ENCODE measurements around the gene EIF4G3. TPM values are rescaled to one million over a fixed set of nuclear protein-coding genes. Genes with fewer than 3 reads are reported as not detected.

Gene EIF4G3
- total and polyA plus RNA-seq, 2 of the 8 experiments (the other 6 are each of a cell fraction or from before 2014, with no cell fraction given) = 47.5 to 66.6 TPM

DNA sequence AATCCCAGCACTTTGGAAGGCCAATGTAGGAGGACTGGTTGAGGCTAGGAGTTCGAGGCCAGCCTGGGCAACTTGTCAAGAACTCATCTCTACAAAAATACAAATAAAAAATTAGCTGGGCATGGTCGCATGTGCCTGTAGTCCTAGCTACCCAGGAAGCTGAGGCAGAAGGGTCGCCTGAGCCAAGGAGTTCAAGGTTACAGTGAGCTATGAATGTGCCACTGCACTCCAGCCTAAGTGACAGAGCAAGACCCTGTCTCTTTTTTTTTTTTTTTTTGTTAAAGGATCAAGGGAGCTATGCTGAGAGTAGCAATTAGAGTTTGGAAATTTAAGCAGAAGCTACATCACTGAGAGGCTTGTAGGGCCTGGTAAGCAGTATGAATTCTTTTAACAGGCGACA, 70.9 kb downstream of the EIF4G3 start:
- 87% methylated on average over 4 of the region's 4 CpGs; no CpG with 5 or more reads in 1 of the 2 experiments for WGBS, 2 experiments (ENCODE audit: extremely low coverage in 1 of 2, insufficient coverage in 1 of 2, insufficient read length in 1 of 2, insufficient replicate concordance in 2 of 2, low coverage in 1 of 2, low lambda C conversion rate in 2 of 2, missing lambda C conversion rate in 1 of 2)
- no peak overlapping the region for H2BK120ac ChIP-seq (replicated peaks; ENCODE audit: low read depth, low read length)
- H3K4me1 ChIP-seq (replicated peaks in 1 of 4; ENCODE audit: control insufficient read depth in 3 of 4, insufficient read depth in 4 of 4, low read length in 3 of 4) = peaks cover 0 to 5% (median 4%) of the 10 kb centered on the region in 4 experiments; a peak in 2 of 7 replicates
- H3K14ac ChIP-seq (ENCODE audit: insufficient read length) = no peak overlapping the region
- FAIRE-seq = no peak
- H3K23ac ChIP-seq (ENCODE audit: insufficient read length) = no peak overlapping the region
- H2AFZ ChIP-seq (ENCODE audit: low read length) = no peak overlapping the region
- no peaks in the 10 kb centered on the region for H3K9me3 ChIP-seq (ENCODE audit: insufficient read depth in 2 of 2, low read depth in 1 of 2, low read length in 1 of 2)
- H3K4me2 ChIP-seq (ENCODE audit: insufficient read depth in 1 of 2, low read depth in 2 of 2, low read length in 2 of 2) = no peak overlapping the region
- CTCF ChIA-PET (ENCODE audit: partially characterized antibody) = interaction anchor here (0.6 kb wide), 1 partner anchor 1742 kb away, joined by 3 read pairs; no protein-coding TSS in a partner anchor
- H3K79me2 ChIP-seq (ENCODE audit: control insufficient read depth in 1 of 2, insufficient read depth in 2 of 2, low read length in 2 of 2) = peaks cover 0 to 16% of the 10 kb centered on the region in 2 experiments; a peak in 2 of 4 replicates
- H3K9ac ChIP-seq (replicated peaks in 1 of 4; ENCODE audit: extremely low read depth in 1 of 4, low read depth in 3 of 4, low read length in 3 of 4) = no peak overlapping the region
- no peak overlapping the region for H3K56ac ChIP-seq (replicated peaks; ENCODE audit: insufficient read length, low read depth, low read length)
- no peak overlapping the region for H3K18ac ChIP-seq (ENCODE audit: extremely low read depth, low read length)
- H3K27me3 ChIP-seq (replicated peaks in 1 of 4; ENCODE audit: control insufficient read depth in 3 of 4, extremely low read depth in 1 of 4, insufficient read depth in 3 of 4, low read length in 3 of 4) = no peaks in the 10 kb centered on the region
- H3K4me3 ChIP-seq (ENCODE audit: extremely low read depth in 1 of 4, insufficient read depth in 2 of 4, low read depth in 3 of 4, low read length in 4 of 4) = no peak overlapping the region
- H3K79me1 ChIP-seq (ENCODE audit: low read depth, low read length) = no peaks in the 10 kb centered on the region; the same call in 1 of the 2 replicates
- H3K36me3 ChIP-seq (ENCODE audit: control insufficient read depth in 2 of 4, insufficient read depth in 4 of 4, low read length in 3 of 4) = no peaks in the 10 kb centered on the region; a peak in 1 of 8 replicates
- H2BK5ac ChIP-seq (ENCODE audit: low read depth, low read length) = no peak overlapping the region
- H4K5ac ChIP-seq (ENCODE audit: insufficient read length, low read depth, low read length) = no peak overlapping the region
- H4K8ac ChIP-seq (ENCODE audit: extremely low read depth, insufficient read depth, low read length) = no peak overlapping the region
- no peak overlapping the region for H3K27ac ChIP-seq (ENCODE audit: low read depth, low read length)
- H2BK15ac ChIP-seq (ENCODE audit: low read length) = no peak overlapping the region
- 0 out of 2 replicates have a peak, but pooled peaks cover 2% of the 10 kb centered on the region for H3K23me2 ChIP-seq (ENCODE audit: low read depth, low read length)
- DNase-seq (ENCODE audit: low read depth in 1 of 2, low spot score in 2 of 2) = no peak
- POLR2A ChIA-PET (ENCODE audit: partially characterized antibody) = no interaction called here
- peaks cover 0 to 1% of the 10 kb centered on the region in 2 experiments for H4K20me1 ChIP-seq (replicated peaks in 1 of 2; ENCODE audit: control insufficient read depth in 1 of 2, insufficient read depth in 2 of 2, low read length in 2 of 2)
- no peak overlapping the region for H4K91ac ChIP-seq (replicated peaks; ENCODE audit: insufficient read length, low read length)
- H3K4ac ChIP-seq (replicated peaks; ENCODE audit: insufficient read length, low read depth, low read length) = no peak overlapping the region
- no peak overlapping the region for H2BK12ac ChIP-seq (ENCODE audit: low read depth, low read length)
- no peak overlapping the region; the same call in 1 of the 2 replicates for H2AK5ac ChIP-seq (ENCODE audit: low read depth, low read length)
- no peak overlapping the region for H2BK20ac ChIP-seq (ENCODE audit: low read length)
- TF ChIP-seq CTCF (IDR thresholded peaks at IDR 0.05; ENCODE audit: control extremely low read depth in 1 of 3, insufficient read depth in 1 of 3, low read depth in 1 of 3, low read length in 3 of 3) = no peak
- TF ChIP-seq TEAD4 (IDR thresholded peaks at IDR 0.05; ENCODE audit: low read depth, low read length) = no peak
- TF ChIP-seq TCF12 (IDR thresholded peaks at IDR 0.05; ENCODE audit: low read depth, low read length) = no peak
- TF ChIP-seq SUZ12 (IDR thresholded peaks at IDR 0.05; ENCODE audit: low read length) = no peak
- no peak for TF ChIP-seq JUN (IDR thresholded peaks at IDR 0.05; ENCODE audit: low read depth, low read length)
- no peak for TF ChIP-seq CBX8 (IDR thresholded peaks at IDR 0.05; ENCODE audit: borderline replicate concordance, low read depth, low read length)
- no peak for TF ChIP-seq NRF1 (IDR thresholded peaks at IDR 0.05; ENCODE audit: low read depth, low read length)
- no peak for TF ChIP-seq EZH2 (IDR thresholded peaks at IDR 0.05; ENCODE audit: low read depth, low read length, severe bottlenecking)
- TF ChIP-seq RXRA (IDR thresholded peaks at IDR 0.05; ENCODE audit: insufficient read depth, low read depth, low read length) = no peak
- TF ChIP-seq BRCA1 (IDR thresholded peaks at IDR 0.05; ENCODE audit: low read depth, low read length) = no peak
- no peak for TF ChIP-seq GTF2F1 (IDR thresholded peaks at IDR 0.05; ENCODE audit: borderline replicate concordance, low read depth, low read length)
